Measurements from ENCODE around the gene NELL1.

Gene NELL1

GRCh38 chr11:21411597-21411996 is 742.2 kb downstream of the NELL1 start:
- TF ChIP-seq CTCF (IDR thresholded peaks at IDR 0.05; ENCODE audit: low read depth, low read length): no peak
- DNase-seq (ENCODE audit: low read depth in 2 of 2): no peak
- no peak overlapping the region for H3K4me3 ChIP-seq (replicated peaks in 1 of 2; ENCODE audit: low read depth in 2 of 2, low read length in 2 of 2)

DNA sequence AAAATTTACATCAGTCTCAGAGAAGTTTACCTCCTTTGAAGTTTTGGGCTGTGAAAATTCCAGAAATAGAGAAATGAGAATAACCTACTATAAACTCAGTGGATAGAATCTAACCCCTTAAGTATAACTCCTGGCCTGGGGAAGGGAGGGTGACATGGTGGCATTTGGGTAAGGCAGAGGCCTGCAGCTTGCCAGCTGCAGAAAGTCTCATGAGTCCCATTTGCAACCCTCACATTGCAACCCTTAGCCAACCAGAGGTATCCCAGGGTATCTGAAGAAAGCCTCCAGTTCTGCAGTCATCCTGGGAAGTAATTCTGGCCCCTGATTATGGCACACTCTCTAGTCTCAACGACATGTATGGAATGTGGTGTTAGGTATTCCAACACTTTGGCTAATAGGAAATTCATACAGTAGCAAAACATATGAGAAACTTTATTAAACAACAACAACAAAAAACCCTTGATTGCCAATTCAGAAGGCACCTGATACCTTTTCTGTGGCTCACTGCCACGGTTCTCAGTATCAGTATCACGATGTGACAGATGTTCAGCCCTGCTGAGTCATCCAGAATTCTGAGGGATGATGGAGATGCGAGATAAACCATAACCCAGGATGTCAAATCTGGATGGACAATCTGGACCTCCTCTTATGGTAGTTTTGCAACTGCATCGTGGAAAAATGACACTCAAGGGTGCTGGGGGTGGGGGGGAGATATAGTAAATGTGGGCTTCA is 743.4 kb downstream of the NELL1 start:
- no peak for DNase-seq (ENCODE audit: low read depth in 2 of 2)
- TF ChIP-seq CTCF (IDR thresholded peaks at IDR 0.05; ENCODE audit: low read depth, low read length): no peak
- H3K4me3 ChIP-seq (replicated peaks in 1 of 2; ENCODE audit: low read depth in 2 of 2, low read length in 2 of 2): no peak overlapping the region

GRCh38 chr11:21414953-21415352 is 745.6 kb downstream of the NELL1 start:
- DNase-seq (ENCODE audit: low read depth in 2 of 2): no peak
- TF ChIP-seq CTCF (IDR thresholded peaks at IDR 0.05; ENCODE audit: low read depth, low read length): no peak
- H3K4me3 ChIP-seq (replicated peaks in 1 of 2; ENCODE audit: low read depth in 2 of 2, low read length in 2 of 2): no peak overlapping the region

DNA sequence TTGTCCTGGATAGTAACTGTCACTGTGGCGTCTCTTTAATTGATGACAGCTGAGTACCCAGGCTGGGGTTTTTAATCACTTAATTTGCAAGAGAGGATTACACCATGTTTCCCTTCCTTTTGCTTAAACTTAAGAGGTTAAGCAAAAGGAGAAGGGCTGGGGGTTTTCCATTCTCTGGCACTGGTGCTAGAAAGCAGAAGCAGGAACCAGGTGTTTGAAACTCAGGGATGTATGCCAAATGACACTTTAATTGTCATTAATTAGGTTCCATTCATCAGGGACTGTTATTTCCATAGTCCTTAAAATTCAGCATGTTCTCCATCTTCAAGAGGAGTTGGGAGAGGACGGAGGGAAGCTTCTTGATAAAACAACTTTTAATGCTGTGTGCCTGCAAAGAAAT is 746.2 kb downstream of the NELL1 start:
- H3K4me3 ChIP-seq (replicated peaks in 1 of 2; ENCODE audit: low read depth in 2 of 2, low read length in 2 of 2): no peak overlapping the region
- no peak for DNase-seq (ENCODE audit: low read depth in 2 of 2)
- TF ChIP-seq CTCF (IDR thresholded peaks at IDR 0.05; ENCODE audit: low read depth, low read length): no peak

GRCh38 chr11:21421711-21422329 is 752.4 kb downstream of the NELL1 start:
- no peak for DNase-seq (ENCODE audit: low read depth in 2 of 2)
- no peak overlapping the region for H3K4me3 ChIP-seq (replicated peaks in 1 of 2; ENCODE audit: low read depth in 2 of 2, low read length in 2 of 2)
- no peak for TF ChIP-seq CTCF (IDR thresholded peaks at IDR 0.05; ENCODE audit: low read depth, low read length)

GRCh38 chr11:21426931-21427330 is 757.5 kb downstream of the NELL1 start:
- no peak overlapping the region for H3K4me3 ChIP-seq (replicated peaks in 1 of 2; ENCODE audit: low read depth in 2 of 2, low read length in 2 of 2)
- DNase-seq (ENCODE audit: low read depth in 2 of 2): no peak
- TF ChIP-seq CTCF (IDR thresholded peaks at IDR 0.05; ENCODE audit: low read depth, low read length): no peak

All from cardiac fibroblast (primary cell).